GM21529 (cell line): Measurements from ENCODE around the gene TBC1D30.

Experiments
- ATAC-seq: cut with Tn5 transposase; IDR thresholded peaks from one replicate; pipeline ENCODE4 v1.9.1; 2021; ENCODE audit not compliant: unreplicated experiment

Gene TBC1D30

GRCh38 chr12:64802180-64802775 is 22.2 kb upstream of the TBC1D30 start:
- ATAC-seq, result peak; percentile 66

- no peak for ATAC-seq
Observed at GRCh38 chr12:64806173-64806572, 18.3 kb upstream of the TBC1D30 start.

- ATAC-seq, result no peak
Observed at GRCh38 chr12:64806593-64807460, 17.6 kb upstream of the TBC1D30 start.

GRCh38 chr12:64808110-64808509 is 16.3 kb upstream of the TBC1D30 start:
- peak; percentile 59 for ATAC-seq

- ATAC-seq, result no peak
Observed at GRCh38 chr12:64810831-64811230, 13.6 kb upstream of the TBC1D30 start.

GRCh38 chr12:64813723-64814122 is 10.7 kb upstream of the TBC1D30 start:
- ATAC-seq, result no peak

GRCh38 chr12:64814432-64814831 is 10.0 kb upstream of the TBC1D30 start:
- no peak for ATAC-seq

- no peak for ATAC-seq
Observed at GRCh38 chr12:64819816-64820402, 4.5 kb upstream of the TBC1D30 start.

- no peak for ATAC-seq
Observed at GRCh38 chr12:64820593-64820992, 3.9 kb upstream of the TBC1D30 start.

- no peak for ATAC-seq
Observed at GRCh38 chr12:64821116-64821630, 3.3 kb upstream of the TBC1D30 start.

- no peak for ATAC-seq
Observed at GRCh38 chr12:64824130-64824499, 332 bp upstream of the TBC1D30 start.

- ATAC-seq, result no peak
Observed at GRCh38 chr12:64825143-64826021, 935 bp downstream of the TBC1D30 start.

- ATAC-seq, result no peak
Observed at GRCh38 chr12:64826234-64826633, 1.8 kb downstream of the TBC1D30 start.

GRCh38 chr12:64828713-64829112 is 4.3 kb downstream of the TBC1D30 start:
- no peak for ATAC-seq

- no peak for ATAC-seq
Observed at GRCh38 chr12:64833928-64834327, 9.5 kb downstream of the TBC1D30 start.

- no peak for ATAC-seq
Observed at GRCh38 chr12:64835901-64836300, 11.5 kb downstream of the TBC1D30 start.

GRCh38 chr12:64836856-64837255 is 12.4 kb downstream of the TBC1D30 start:
- ATAC-seq, result no peak

GRCh38 chr12:64837427-64837826 is 13.0 kb downstream of the TBC1D30 start:
- ATAC-seq, result no peak

- ATAC-seq, result no peak
Observed at GRCh38 chr12:64840119-64840518, 15.7 kb downstream of the TBC1D30 start.

GRCh38 chr12:64840949-64841717 is 16.7 kb downstream of the TBC1D30 start:
- no peak for ATAC-seq
